CD1c-positive myeloid dendritic cell (primary cell): ENCODE results near the gene IL2RA.
"Not testable (repeated sequence)": the region's sequence is repeated elsewhere in the genome, so short reads cannot be mapped to it uniquely, and the experiment has no call there.

ENCODE experiments used
- DNase-seq: peaks from one replicate; pipeline ENCODE4 v3.0.0-alpha.2; 2016; ENCODE audit errors: extremely low spot score

The IL2RA gene

DNA sequence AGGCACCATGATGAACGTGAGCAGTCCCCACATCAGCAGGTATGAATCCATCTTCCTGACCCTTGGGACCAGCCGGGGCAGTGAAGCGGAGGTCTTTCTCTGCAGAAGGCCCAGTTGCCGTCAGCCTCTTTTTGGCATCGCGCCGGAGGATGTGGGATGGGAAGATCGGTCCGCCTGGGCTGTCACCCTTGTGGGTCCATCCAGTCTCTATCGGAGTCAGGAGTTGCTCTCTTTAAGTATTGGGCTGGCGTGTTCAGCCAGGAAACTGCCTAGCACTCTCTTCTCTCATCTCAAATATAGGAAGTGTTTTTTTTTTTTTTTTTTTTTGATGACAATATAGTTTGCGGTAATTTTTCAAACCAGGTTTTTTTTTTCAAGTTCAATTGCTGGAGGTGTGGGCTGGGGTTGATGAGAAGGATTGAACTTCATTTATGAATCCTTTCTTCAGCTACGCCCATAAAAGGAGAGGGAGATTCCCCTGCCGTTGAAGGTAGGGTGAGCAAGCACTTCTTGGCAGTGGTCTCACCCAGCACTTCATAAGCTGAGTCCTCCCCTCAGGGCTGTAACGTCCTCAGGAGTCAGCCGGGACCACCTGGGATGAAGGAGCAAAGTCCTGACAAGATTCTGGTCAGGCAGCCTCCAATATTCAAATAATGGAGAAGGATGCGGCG lies at the start of gene IL2RA:
Gene IL2RA (minus strand): TSS at position 267 of the 671 bp plus-strand sequence. CDS start 216 bp downstream, at position 51.
- DNase-seq, result peak; percentile 57

DNA sequence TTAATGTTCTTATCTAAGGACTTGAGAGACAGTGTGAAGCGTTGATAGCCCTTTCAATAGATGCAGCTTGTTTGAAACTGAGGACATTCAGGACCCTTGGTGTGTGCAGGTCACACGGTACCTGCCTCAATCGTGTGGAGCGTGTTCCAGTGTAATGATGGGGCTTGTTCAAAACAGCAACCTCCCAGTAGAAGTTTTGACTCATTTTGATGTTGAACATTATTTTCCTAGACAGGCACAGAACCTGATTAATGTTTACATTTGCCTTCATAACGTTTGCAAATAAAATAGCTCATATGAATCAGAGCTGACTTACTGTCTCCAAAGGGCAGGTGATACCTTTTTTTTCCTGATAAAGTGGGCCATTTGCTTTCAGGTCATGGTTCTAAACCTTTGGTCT lies 48.0 kb upstream of the IL2RA start:
- DNase-seq, result no peak

DNA sequence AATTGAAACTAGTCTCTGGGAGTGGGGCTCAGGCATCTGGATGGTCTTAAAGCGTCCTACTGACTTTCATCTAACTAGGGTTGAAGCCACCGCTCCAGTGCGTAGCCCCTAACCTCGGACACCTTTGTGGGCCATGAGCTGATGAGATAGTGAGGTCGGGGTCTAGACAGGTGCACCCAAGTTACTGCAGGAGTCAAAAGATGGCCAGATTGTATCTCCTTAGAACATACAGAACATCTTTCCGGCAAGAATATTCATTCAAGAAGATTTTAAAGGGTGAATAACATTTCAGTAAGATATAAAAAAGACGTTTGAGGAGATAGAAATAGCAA lies 47.2 kb upstream of the IL2RA start:
- DNase-seq, result no peak

DNA sequence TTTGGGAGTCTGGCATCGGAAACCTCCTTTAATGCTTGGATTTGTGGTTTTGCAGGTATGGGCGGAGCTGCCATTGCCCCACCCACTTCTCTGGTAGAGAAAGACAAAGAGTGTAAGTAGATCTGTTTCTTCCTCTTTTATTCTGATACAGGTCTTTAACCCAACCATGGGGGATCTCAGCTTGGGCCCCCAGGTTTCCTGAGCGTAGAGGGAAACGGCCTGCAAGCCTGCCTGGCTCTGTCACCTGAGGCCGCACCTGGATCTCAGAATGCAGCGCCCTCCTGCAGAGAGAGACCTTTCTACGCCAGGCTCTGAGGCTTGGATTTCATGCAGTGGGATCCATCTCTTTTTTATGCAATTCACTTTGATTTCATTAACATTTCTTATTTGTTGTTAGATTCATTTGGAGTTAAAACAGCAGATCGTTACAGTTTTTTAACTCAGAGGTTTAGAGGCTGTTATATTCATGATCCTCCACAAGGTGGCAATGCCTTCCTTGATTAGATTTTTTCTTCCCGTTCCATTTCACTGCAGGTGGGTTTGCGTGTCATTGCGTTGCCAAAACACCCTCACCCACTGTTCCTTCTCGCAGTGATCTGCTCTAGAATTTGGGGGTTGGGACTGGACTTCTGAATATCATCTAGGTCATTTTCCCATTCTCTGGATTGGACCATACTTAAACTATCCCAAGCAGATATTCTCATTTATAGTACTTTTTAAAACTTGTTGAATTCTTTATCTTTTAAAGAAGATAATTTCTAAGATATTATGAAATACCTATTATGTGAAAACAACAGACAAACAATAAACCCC lies 46.7 kb upstream of the IL2RA start:
- peak; percentile 68 for DNase-seq

DNA sequence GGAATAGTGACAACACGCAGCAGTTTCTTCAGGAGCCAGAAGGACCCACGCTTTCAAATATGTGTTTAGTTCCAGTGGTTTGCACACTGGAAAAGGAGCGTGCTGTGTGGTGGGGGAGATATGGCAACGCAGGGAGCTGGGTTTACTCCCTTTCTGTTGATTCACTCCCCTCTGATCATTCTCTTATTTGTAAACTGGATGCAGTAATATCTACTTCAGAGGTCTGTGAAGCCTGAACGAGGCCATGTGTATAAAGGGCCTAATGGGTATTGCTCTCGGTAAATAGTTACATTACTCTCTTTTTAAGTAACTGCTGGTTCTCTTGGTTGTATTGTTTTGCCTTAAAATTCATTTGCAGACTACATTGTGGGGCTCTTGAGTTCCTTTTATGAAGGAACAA lies 45.9 kb upstream of the IL2RA start:
- no peak for DNase-seq

DNA sequence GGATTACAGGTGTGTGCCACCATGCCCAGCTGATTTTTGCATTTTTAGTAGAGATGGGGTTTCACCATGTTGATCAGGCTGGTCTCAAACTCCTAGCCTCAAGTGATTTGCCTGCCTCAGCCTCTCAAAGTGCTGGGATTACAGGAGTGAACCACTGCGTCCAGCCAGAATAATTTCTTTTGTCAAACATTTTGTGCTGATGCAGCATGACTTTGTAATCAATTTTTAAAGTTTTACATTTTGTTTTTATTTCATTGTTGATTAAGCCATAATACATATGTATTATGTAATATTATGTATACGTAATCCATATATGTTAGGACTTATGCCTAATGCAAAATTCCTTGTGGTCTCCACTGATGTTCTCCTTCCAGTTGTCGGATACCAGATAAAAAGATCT lies 45.4 kb upstream of the IL2RA start:
- DNase-seq, result not testable (repeated sequence)

DNA sequence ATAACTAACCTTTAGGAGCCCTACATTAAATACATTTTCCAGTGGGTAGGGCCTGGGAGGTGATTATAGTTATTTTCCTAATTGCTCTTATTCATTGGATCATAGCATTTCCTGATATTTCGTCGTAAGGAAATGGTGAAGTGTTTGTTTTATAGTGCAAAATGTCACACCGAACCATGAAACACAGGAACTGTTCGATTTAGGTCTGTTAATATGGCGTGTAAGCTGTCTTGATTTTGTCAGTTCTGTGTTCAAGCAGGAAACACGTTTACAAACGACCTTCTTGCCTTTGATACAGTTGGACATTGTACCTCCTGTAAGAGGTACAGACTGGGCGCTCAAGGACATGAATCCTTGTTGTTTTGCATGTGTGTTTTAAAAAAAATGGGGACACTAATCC lies 41.4 kb upstream of the IL2RA start:
- DNase-seq, result no peak

DNA sequence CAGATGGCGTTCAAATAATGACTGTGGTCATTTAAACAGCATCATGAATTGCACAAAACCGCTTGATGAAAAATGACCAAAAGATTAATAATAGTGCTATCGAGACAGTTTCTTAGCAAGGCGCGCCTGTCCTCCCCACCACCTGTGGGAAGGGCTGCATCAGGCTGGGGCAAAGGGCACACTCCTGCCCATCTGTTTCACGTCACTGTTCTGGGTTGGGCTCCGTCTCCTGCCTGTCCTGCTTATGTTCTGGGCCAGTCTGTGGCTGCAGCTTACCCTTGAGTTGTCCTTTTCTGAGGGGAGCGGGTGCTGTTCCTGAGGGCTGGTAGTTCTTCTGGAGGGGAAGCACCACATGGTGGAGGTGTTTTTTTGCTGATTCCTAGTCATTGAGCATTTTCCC lies 40.0 kb upstream of the IL2RA start:
- no peak for DNase-seq

DNA sequence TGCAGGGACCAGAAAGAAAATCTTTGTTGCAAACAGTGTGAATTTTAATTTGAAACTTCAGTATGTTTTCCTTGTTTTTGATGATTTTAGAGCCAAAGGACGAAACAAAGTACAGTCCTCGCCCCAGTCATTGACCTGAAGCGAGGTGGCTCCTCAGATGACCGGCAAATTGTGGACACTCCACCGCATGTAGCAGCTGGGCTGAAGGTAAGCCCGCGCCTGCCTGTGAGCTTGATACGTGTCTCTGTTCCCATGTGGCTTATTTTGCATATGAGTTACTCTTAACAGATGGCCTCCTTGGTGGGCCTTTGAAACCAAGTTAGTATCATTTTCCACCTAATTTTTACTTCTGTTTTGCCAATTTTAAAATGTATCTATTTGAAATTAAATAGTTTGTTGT lies 39.0 kb upstream of the IL2RA start:
- DNase-seq, result no peak

DNA sequence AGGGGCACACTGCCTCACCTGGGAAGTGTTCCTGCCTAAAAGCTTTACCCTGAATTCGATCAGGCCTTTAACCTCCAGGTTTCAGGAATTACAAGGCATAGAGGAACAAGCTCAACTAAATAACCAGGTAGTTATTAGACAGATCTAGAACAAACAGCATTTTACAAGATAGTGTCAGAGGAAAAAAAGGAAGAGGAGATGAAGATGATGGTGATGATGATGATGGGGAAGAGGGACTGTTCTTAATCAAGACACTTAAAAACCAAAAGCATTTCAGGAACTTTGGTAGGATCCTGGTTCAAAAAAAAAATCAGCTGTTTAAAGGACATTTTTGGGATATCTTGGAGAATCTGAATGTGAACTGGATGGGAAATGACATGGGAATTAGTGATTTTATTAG lies 38.2 kb upstream of the IL2RA start:
- DNase-seq, result no peak

DNA sequence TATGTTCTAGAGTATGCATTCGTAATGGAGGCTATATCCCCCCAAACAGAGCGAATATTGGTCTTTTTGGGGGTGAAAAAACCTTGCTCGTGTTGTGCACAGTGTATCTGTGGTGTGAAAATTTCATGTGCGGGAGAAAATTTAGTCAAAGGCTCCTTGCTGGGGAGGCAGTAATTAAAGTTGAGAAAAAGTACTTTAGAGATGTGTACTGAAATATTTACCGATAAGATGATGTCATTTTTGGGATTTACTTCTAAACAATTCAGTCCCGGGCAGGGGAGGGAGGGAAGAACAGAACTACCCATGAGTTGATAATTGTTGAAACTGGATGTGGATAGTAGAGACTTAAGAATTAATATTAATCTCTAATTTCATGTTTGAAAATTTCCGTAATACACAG lies 36.0 kb upstream of the IL2RA start:
- DNase-seq, result no peak

DNA sequence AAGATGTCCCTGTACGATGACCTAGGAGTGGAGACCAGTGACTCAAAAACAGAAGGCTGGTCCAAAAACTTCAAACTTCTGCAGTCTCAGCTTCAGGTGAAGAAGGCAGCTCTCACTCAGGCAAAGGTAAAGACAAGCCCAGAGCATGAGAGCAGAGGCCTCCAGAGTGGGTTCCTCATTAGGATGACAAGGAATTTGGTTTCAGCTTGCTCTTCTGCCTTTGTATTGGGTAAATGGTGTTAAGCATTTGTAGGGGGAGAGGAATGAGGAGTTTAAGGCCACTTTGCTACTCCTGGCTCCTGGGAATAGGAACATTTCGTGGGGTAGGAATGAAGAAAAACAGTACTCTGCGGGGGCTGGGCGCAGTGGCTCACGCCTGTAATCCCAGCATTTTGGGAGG lies 34.9 kb upstream of the IL2RA start:
- no peak for DNase-seq

DNA sequence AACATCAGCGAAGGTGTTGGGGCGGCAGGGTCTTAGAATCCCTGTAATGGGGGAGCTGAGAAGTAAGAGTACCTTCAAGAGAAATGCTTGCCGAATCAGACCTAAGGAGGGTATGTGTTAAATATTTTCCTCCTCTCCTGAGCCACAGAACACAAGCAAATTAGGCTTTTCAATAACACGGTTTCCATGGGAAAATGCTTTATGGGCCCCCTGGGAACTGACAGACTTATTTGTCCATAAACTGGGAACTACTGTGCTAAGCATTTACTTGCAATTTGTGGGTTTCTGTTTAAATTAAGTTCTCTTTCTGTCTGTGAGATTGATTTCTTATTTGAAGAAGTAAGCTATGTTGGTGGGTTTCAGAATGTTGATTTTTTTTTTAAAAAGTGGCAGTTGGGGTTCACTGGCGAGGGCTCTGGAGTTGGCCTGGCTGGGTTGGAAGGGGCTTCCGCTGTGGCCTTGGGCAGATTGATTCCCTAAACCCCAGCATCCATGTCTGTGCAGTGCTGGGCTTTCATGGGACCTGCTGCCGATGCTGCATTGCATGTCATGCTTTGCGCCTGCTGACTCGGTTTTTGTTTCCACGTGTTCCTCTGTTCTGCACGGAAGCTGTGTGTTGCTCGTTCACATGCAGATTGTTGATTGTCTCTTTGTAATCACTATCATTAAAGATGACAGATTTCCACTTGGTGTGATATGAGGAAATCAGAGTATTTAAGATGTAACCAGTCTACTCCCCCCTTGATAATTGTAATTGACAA lies 33.8 kb upstream of the IL2RA start:
- DNase-seq, result no peak

DNA sequence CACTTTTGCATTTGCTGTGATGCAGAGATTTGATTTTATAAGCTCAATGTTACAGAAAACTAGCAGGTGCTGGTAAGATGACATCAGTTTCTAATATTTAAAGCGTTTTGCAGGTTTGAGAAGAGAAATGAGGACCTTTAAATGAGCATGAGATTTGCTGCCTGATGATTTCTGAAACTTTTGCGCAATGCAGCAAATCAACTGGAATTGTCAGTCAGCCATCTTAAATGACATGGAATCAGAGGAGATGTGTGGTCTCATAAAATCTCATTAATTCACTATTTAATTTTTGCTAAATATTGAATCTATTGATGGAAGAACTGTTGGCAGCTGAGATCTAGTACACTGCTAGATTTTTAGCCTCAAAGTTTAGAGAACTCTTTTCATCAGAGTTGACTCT lies 30.6 kb upstream of the IL2RA start:
- no peak for DNase-seq

DNA sequence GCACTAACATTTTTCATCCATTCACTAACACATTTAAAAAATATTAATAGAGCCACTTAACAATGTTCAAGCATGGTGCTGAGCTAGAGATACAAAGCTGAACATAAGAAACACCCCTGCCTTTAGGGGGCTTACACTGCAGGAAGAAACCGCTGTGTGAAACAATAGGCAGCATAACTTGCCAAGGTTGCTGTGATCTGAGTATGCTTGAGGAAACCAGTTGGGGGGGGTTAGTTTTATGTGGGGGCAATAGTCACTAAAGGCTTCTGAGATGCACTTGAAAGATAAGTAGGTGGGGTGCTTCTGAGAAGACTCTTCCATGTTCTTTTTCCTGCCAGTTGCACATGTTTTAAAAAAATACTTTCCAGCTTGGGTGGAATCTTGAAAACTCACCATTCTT lies 29.5 kb upstream of the IL2RA start:
- no peak for DNase-seq

DNA sequence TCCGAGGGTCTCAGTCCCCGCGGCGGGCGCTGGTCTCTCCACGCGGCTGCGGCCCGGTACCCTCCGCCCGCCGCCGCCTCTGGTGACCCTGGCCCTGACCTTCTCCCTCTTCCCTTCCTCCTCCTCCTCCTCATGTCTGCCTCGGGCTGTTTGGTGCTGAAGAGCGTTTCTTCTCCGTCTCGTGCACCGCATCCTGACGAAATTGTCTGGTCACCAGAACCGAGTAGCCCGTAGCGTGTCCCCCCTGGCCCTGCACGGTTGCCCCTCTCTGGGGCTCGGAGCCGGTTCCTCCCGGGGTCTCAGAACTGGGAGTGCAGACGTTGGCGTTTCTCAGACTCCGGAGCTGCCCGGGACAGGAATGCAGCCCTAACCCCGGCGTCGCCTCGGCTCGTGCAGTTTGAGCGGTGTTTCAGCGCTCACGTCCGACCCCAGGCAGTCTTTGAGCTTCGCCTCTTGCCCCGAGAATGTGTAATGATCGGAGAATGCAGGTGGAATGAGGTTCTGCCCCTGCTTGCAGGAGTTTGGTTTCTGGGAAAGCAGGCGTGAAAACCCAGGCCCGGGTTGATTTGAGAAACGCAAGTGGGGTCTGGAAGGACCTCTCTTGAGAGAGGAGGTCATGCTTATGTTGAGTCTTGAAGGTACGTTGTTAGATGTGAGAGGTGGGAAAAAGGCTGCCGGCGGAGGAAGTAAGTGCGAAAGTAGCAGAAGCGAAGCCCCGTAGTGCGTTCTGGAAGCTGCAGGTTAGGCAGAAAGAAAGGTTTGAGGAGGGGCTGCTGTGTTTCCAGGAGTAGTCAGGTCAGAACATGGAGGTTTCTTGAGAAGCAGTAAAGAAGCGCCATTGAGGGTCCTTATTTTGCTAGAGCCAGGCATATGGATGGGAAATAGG lies 27.4 kb upstream of the IL2RA start:
- DNase-seq, result peak; percentile 24

DNA sequence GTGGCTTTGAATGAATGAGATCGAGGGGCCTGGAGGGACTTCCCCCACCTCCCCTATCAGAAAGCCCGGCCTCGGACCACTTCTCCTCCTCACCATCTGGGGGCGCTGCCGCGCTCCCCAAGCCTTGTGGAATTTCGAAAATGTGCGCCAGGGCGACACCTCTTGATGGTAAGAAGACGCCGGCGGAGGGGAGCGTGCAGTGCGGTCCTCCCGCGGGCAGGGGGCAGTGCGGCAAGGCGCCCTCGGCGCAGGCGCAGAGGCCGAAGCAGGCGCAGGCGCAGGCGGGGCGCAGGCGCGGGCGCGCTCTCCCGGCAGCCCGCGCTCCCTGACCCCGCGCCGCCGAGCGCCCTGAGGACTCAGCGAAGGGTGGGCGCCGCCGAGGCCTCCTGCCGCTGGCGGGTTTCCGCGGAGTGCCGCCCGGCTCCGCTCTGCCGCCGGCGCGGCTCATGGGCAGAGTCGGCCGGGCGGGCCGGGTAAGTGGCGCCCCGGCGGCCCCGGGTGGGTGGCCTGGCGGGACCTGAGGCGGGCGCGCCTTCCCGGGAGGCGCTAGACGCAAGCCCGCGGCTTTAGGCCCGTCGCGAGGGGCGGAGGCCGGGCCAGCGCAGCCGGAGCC lies 26.7 kb upstream of the IL2RA start, which contains the start of gene RBM17:
Gene RBM17 (plus strand): TSS at position 314 of the 613 bp plus-strand sequence. CDS start 8,032 bp downstream, outside the sequence.
- DNase-seq, result peak; percentile 99

DNA sequence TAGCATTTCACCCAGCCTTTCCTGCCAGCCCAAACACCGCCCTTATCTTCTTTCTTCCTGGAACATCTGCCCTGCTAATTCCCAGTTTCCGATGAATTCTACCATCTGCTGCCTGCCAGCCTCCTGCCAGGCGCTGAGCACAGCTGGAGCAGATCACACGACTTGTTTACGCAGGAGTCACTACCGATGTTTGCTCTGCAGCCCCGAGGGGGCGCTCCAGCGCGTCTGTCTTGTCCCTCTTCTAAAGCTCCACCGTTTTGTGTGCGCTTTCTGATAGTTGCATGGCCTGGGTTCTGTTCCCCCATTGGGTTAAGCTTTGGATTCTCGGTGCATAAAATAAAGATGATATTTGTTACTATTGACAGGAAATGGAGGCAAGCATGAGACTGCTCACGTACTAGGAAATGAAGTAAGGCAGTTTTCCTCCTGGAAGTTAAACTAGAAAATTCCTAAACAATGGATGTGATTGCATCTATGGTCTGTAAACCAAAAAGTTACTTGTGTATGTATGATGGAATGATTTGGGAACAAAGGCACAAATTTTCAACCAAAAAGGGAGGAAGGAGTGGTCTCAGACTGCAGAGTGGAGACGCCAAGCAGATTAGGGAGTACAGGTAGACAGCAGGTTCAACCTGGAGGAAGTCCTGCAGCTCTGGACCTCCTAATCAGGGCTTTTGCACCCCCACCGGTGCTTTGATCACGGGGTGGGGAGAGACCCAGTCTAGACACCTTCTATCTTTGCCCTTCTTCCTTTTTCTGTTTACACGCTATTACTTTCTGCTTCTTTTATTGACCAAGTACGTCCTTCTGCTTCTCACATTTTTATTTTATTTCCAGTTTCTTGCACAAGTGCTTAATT lies 24.4 kb upstream of the IL2RA start:
- peak; percentile 89 for DNase-seq

DNA sequence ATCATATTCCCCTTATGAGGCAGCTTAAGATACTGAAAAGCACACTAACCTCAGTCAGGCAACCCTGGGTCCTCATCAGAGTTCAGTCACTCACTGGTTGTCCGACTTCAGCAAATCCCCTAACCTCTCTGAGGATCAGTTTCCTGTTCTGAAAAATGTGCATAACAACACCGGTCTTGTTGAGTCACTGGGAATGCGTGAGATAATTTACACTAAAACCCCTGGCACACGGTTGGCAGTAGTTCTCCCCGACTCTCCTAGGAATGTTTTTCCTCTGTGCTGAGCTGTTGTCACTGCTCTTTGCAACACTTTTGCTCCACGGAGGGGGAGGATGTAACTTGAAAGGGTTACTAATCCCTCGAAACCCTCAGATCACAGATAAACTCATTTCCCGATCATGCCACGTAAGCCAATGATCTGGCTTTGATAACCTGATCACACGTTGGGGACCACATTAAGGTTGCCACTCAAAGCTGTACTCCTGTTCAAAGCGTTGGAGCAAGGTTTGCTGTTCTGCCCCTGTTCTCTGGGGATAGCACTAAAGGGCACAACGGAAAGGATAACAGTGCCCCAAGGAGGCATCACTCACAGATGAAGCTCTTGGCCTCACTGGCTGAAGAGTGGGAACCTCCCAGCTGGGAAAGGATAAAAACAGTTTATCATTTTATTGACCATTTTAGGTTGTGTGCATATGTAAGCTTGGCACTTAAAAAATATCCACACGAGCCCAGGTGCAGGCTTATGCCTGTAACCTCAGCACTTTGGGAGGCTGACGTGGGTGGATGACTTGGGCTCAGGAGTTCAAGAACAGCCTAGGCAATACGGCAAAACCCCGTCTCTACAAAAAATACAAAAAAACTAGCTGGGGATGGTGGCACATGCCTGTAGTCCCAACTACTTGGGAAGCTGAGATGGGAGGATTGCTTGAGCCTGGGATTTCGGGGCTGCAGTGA lies 21.6 kb upstream of the IL2RA start:
- no peak for DNase-seq
